Suppressor macrophage (primary cell): ENCODE results near the gene ASPHD2.
"Not testable (repeated sequence)": the region's sequence is repeated elsewhere in the genome, so short reads cannot be mapped to it uniquely, and the experiment has no call there.

Experiments used
- DNase-seq, 4 experiments: peaks; one replicate each; pipeline ENCODE4 v3.0.0-alpha.2; 2020 to 2022
- total RNA-seq, 17 experiments: gene quantifications; one replicate each; lab custom pipeline; 2026; ENCODE audit warnings: mixed read lengths in 6 of 17, inconsistent platforms in 3 of 17; lab: John Stamatoyannopoulos, UW

The ASPHD2 gene
- total RNA-seq = 0.77 to 10.9 (median 1.6) reads per million in 17 experiments

GRCh38 chr22:26428515-26429457 lies at the start of gene ASPHD2:
ASPHD2 (plus strand) TSS chr22:26429260; CDS start chr22:26433616, 4,356 bp downstream.
- peak; percentile 67 to 84 (median 80) for DNase-seq

- DNase-seq = no peak
These were observed 48.8 kb upstream of the ASPHD2 start for GRCh38 chr22:26380072-26380830.

DNA sequence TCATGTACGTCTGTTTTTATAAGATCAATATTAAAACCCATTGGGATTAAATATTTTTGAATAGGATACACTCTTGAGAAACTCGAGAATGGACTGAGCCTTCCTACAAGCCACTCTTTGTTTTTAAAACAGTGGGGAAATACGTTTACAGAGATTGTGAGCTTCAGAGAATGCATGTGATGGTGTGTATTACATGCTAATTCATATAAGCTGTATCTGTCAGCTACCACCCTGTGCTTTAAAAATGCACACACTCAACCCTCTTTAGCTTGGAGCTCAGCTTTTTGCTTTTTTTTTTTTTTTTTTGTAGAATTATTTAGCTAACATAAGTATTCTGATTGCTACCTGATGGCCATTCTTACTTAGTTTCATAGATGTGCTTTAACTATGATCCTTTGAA lies 46.3 kb upstream of the ASPHD2 start:
- DNase-seq = no peak

DNA sequence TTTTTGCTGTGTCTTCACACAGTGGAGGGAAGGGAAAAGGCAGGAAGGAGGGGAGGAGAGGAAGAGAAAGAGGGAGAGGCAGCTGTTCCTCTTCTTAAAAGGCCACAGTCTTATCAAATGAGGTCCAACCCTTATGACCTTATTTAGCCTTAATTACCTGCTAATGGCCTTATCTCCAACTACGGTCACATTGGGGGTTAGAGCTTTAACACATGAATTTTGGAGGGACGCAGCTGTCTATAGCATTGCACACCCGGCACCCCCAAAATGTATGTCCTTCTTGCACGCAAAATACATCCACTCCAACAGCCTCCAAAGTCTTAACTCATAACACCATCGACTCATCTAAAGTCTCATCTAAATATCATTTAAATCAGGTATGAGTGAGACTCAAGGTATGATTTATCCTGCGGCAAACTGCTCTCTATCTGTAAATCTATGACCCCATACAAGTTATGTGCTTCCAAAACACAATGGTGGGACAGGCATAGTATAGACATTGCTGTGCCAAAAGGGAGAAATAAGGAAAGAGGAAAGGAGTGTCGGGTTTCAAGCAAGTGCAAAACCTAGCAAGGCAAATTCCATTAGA lies 45.0 kb upstream of the ASPHD2 start:
- DNase-seq = no peak

- DNase-seq = no peak
These were observed 43.9 kb upstream of the ASPHD2 start for GRCh38 chr22:26385164-26385563.

DNA sequence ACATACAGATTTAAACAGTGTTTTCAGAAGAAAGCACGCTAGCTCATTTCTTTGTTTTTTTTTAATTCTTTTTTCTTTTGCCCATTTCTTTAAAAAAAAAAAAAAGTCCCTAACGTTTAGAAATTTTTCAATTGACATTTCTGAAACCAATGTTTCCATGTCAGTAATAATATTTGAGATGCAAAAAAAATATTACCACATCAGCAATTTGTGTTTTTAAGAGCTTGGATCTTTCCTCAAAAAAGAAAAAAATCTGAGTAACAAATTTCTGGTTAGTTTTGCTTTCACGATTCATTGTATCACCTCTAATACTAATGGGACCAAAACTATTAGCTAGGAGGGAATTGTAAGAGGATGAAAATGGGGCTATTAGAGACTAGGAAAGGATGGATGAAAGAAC lies 39.9 kb upstream of the ASPHD2 start:
- no peak for DNase-seq

DNA sequence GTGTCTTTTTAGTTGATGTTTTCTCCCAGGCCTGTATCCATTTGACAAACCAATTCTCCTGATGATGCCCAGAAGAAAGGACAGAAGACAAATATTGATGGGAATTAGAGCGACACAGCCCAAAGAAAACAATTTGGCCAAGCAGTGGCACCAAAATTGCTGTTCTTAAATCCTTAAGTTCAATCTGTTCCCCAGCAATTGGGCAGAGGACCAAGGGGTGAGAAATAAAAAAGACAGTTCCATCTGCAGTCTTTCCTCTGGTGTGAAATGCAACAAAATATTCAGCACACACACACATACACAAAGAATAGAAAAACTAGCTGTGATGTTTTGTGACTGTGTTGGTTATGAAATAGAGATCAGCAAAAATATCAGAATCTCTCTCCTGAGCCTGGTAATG lies 38.0 kb upstream of the ASPHD2 start:
- DNase-seq = no peak

GRCh38 chr22:26391623-26392022 lies 37.4 kb upstream of the ASPHD2 start:
- no peak for DNase-seq

DNA sequence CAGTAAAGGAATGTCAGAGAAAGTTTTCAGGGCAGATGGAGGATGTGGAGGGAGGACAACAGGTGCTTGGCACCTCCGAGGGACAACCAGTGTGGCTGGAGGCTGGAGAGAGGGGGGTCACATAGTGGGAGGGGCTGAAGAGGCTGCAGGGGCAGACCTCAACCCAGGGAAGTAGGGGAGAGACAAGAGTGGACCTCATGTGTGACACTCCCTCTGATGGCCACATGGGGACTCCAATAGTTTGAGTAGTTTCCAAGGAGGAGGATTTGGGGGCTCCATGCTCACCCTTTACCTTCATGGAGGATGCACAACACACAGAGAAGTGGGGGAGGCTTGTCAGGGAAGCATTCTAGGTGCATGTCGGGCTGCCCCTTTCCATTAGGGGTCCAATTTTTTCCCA lies 35.1 kb upstream of the ASPHD2 start:
- no peak for DNase-seq

- DNase-seq = no peak
These were observed 34.3 kb upstream of the ASPHD2 start for GRCh38 chr22:26394777-26395176.

GRCh38 chr22:26395926-26396325 lies 33.1 kb upstream of the ASPHD2 start:
- DNase-seq = no peak

DNA sequence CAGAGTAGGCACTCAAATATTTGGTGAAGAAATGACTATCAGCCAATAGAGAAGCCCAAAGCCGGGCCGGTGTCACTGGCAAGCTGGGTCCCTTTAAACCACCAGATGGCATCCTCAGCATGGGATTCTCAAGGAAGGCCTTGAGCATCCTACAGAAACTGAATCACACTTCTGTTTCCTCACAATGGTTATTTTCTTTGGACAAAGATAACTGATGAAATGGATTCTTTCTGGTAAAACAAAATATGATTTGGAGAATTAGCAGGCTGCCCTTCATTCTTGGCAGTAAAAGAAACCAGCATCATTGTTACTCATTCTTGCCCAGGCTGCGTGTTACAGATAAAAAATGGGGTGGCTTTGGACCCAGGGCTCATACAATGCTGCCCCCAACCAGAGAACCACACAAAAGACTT lies 30.3 kb upstream of the ASPHD2 start:
- DNase-seq = peak; percentile 72 to 88 (median 82)

DNA sequence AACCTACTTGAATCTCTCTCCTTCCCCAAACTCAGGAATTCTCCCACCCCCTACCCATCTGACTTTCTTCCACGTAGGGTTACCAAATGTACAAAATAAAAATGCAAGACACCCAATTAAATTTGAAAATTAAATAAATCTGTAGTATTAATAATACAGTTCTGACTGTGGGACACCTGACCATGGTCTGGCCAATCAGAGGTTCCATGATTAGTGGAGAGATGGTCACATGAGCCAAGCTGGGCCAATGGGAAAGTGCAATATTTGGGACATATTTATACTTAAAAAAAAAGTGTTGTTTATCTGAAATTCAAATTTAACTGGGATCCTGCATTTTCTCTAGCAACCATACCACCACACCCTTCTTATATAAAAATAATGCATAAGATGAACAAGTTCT lies 29.8 kb upstream of the ASPHD2 start:
- DNase-seq = no peak

DNA sequence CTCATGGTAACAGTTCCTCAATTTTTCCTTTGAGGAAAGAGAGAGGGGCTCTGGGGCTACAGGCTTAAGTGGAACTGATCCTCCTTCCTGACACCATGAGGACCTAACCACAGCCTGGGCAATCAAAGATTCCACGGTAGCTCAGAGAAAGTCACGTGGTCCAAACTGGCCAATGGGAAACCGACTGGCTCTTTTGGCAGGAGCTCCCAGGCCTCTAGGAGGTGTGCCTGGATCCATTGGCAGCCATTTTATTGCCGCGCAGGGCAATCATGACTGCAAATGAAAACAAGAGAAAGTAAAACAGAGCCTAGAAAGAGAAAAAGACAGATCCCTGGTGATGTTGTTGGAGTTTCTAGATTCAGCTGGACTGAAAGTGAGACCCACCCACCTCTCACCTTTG lies 27.3 kb upstream of the ASPHD2 start:
- DNase-seq = no peak

GRCh38 chr22:26404851-26405421 lies 24.1 kb upstream of the ASPHD2 start:
- DNase-seq = peak; percentile 63 to 83 (median 74)

GRCh38 chr22:26406118-26406517 lies 22.9 kb upstream of the ASPHD2 start:
- peak in 1 of 4 experiments; percentile 17 for DNase-seq

DNA sequence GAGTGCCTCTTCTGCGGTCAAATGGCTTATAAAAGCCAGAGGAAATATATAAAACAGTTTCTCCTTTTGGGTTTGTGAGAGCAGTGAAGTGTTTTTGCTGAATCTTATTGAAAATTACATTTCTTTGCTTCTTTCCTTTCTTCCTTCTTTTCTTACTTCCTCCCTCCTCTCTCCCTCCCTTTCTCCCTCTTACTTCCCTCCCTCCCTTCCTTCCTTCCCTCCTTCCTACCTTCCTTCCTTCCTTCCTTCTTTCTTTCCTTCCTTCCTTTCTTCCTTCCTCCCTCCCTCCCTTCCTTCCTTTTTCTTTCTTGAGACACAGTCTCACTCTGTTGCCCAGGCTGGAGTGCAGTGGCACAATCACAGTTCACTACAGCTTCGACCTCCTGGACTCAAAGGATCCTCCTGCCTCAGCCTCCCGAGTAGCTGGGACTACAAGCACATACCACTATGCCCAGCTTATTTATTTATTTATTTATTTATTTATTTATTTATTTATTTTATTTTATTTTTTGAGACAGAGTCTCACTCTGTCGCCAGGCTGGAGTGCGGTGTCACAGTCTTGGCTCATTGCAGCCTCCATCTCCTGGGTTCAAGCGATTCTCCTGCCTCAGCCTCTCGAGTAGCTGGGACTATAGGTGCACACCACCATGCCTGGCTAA lies 20.4 kb upstream of the ASPHD2 start:
- DNase-seq = not testable (repeated sequence)

DNA sequence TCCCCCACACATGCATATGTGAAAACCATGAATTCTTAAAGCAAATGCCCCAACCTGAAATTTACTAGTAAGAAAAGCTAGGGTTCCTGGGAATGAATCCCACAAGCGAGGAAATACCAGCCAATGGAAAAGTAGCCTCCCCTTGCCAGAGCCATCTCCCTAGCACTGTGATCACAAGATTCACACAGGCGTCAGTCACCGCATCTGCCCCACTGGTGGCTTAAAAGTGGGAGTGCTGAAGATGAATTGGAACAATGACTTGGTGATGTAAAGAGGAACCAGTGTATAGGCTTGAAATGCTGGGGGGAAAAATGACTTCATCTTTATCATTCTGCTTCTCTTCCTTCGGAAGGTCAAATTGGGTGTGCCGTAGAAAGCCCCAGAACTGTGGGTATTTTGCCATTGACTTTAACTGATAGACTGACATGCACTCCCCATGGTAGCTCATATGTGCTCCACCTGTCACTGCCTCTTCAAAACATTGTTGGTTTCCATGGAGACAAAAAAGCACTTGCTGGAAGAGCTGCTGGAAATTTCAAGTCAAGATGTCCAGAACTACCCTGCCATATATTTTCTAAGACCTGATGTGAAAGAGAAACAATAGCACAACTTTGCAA lies 19.2 kb upstream of the ASPHD2 start:
- peak; percentile 13 to 31 (median 21) for DNase-seq

DNA sequence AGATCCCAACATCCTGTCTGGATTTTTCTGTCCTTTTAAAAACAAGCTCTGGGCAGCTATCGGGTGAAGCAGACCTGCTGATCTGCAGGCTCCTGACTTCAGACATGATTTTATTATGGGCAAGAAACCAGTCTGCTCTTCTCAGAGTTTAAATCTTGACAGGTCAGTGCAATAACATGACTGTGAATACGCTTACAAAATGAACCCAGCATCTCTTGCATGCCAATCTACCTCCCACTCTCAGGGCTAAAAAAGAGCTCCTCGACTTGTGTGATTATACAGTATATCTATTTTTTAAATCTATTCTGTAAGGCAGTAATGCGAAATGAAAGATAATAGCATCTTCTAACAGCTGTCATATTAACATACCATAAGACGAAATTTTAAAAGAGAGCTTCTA lies 18.7 kb upstream of the ASPHD2 start:
- DNase-seq = no peak

GRCh38 chr22:26414347-26414746 lies 14.7 kb upstream of the ASPHD2 start:
- DNase-seq = no peak

GRCh38 chr22:26416256-26416655 lies 12.8 kb upstream of the ASPHD2 start:
- no peak for DNase-seq
